ENCODE measurements around the gene KL. TPM values are rescaled to one million over a fixed set of nuclear protein-coding genes. Genes with fewer than 3 reads are reported as not detected.

Gene KL
- total and polyA plus RNA-seq, 10 of the 15 experiments (the other 5 are each of a cell fraction or from before 2014, with no cell fraction given), result 0.08 to 2.1 (median 1.4) TPM

DNA sequence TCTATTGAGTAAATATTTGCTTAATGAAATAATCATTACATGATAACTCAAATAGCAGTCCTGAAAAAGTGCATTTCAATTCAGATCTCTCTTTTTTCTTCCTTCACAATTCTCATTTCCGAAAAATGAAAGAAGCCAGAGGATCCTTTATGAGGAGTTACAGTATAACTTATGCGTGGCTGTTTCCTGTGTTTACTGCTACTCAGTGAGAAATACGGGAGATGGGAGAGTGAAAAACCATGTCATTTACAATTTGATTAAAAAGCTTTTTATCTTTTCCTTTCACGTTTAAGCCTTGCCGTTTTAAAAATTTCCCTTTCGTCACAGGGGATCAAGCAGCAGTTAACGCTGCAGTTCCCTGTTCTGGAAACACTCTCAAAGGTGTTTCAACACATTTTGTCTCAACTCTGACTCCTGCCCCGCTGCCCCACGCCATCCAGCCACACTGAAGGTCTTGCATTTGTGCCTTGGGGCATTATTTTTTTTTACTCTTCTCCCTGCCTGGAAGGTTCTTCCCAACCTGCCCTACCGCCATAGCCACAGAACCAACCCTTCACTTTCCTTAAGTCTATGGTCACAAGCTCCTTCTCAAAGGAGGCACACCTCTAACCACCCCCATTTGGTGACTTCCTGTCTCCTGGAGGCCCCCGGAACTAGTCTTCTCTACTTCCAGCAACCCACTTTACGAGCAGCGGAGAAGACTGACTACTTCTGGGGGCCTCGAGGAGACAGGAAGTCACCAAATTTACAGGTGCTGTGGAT is 17.0 kb downstream of the KL start:
- no TSS peak for BruUV-seq (replicated peaks)
- intact Hi-C loops (cut with micrococcal nuclease; ENCODE audit: unreplicated experiment) (no loop called here), in situ Hi-C loops (cut with MboI) (no loop called here)
- no peaks in the 10 kb centered on the region for H3K79me2 ChIP-seq (ENCODE audit: control insufficient read depth, insufficient read depth, low read length)
- POLR2A ChIA-PET, result no interaction called here
- peak overlapping the region; percentile 66 for H3K4me2 ChIP-seq (ENCODE audit: control insufficient read depth, insufficient read depth)
- H3K9ac ChIP-seq (ENCODE audit: control insufficient read depth, insufficient read depth, low read length), result peak overlapping the region; percentile 28; the same call in 1 of the 2 replicates
- no peaks in the 10 kb centered on the region for H3K27me3 ChIP-seq (replicated peaks in 1 of 2; ENCODE audit: control insufficient read depth in 2 of 2, insufficient read depth in 2 of 2, low read length in 1 of 2)
- H3K27ac ChIP-seq (ENCODE audit: control insufficient read depth, insufficient read depth), result peak overlapping the region; percentile 22
- SMC1A ChIA-PET (ENCODE audit: uncharacterized antibody, unreplicated experiment), result interaction anchor here (1.0 to 1.6 kb wide), 5 partner anchors 16 to 446 kb away, joined by 3 to 4 read pairs (median 3); no protein-coding TSS in a partner anchor
- no peaks in the 10 kb centered on the region for H3K9me3 ChIP-seq (replicated peaks; ENCODE audit: control insufficient read depth, insufficient read depth, low read length)
- no peaks in the 10 kb centered on the region for H3K36me3 ChIP-seq (ENCODE audit: control insufficient read depth in 2 of 2, insufficient read depth in 2 of 2, low read length in 1 of 2)
- no peaks in the 10 kb centered on the region for H3K4me1 ChIP-seq (ENCODE audit: control insufficient read depth, insufficient read depth, low read length)
- peak overlapping the region; percentile 76 for H2AFZ ChIP-seq (ENCODE audit: control insufficient read depth, low read depth, low read length)
- RAD21 ChIA-PET (ENCODE audit: unreplicated experiment), result interaction anchor here (0.6 to 1.5 kb wide), 4 partner anchors 16 to 684 kb away, joined by 3 to 7 read pairs (median 4); no protein-coding TSS in a partner anchor
- H3K4me3 ChIP-seq, result 0 out of 2 replicates have a peak overlapping the region, but pooled peaks have one; percentile 15
- CTCF ChIA-PET, result interaction anchor here (1.0 to 1.3 kb wide), 3 partner anchors 10 to 127 kb away, joined by 3 to 4 read pairs (median 3); no protein-coding TSS in a partner anchor
- DNase-seq (ENCODE audit: low read depth, low spot score) (no peak), ATAC-seq (peak; percentile 58), FAIRE-seq (peak; percentile 35)
- no peaks in the 10 kb centered on the region for H4K20me1 ChIP-seq (ENCODE audit: control insufficient read depth, insufficient read depth)
- WGBS (ENCODE audit: insufficient coverage, insufficient replicate concordance, low lambda C conversion rate, missing lambda C conversion rate), result 22% methylated on average over 14 of the region's 14 CpGs
- TF ChIP-seq ESRRA (IDR thresholded peaks at IDR 0.05; ENCODE audit: low read length) (no peak), CBFB (IDR thresholded peaks at IDR 0.05; ENCODE audit: low read depth) (0 out of 2 replicates have a peak, but pooled peaks have one; percentile 26), RB1 (IDR thresholded peaks at IDR 0.05; ENCODE audit: borderline replicate concordance) (no peak), TARDBP (IDR thresholded peaks at IDR 0.05; ENCODE audit: borderline replicate concordance) (0 out of 2 replicates have a peak, but pooled peaks have one; percentile 18), HDAC6 (IDR thresholded peaks at IDR 0.05; ENCODE audit: unreplicated experiment) (no peak), SP1 (IDR thresholded peaks at IDR 0.05; ENCODE audit: low read depth, low read length) (no peak), TAF1 (IDR thresholded peaks at IDR 0.05; ENCODE audit: borderline replicate concordance, low read depth, low read length) (peak; percentile 46; the same call in 1 of the 2 replicates), SUZ12 (IDR thresholded peaks at IDR 0.05; ENCODE audit: unreplicated experiment) (no peak), YY1 (IDR thresholded peaks at IDR 0.05; ENCODE audit: low read depth, low read length) (0 out of 2 replicates have a peak, but pooled peaks have one; percentile 23), ATF7 (IDR thresholded peaks at IDR 0.05; ENCODE audit: low read depth) (no peak), IKZF1 (conservative IDR thresholded peaks at IDR 0.05) (0 out of 2 replicates have a peak, but pooled peaks have one; percentile 18), NR2C1 (IDR thresholded peaks at IDR 0.05) (peak; percentile 25; the same call in 1 of the 2 replicates), SREBF2 (IDR thresholded peaks at IDR 0.05; ENCODE audit: low read length) (no peak), ETV6 (conservative IDR thresholded peaks at IDR 0.05 in 1 of 2, IDR thresholded peaks at IDR 0.05 in 1 of 2; ENCODE audit: borderline replicate concordance in 1 of 2, low read depth in 1 of 2) (peak in 1 of 2 experiments; percentile 93; a peak in 2 of 4 replicates), SRF (IDR thresholded peaks at IDR 0.05; ENCODE audit: low read depth in 2 of 2, low read length in 2 of 2) (0 out of 4 replicates have a peak, but pooled peaks of 1 of the 2 experiments have one; percentile 46), HCFC1 (IDR thresholded peaks at IDR 0.05; ENCODE audit: low read length) (no peak), ZNF384 (IDR thresholded peaks at IDR 0.05; ENCODE audit: borderline replicate concordance, low read depth, low read length) (no peak), GABPA (IDR thresholded peaks at IDR 0.05; ENCODE audit: low read depth) (peak; percentile 81), CREB1 (IDR thresholded peaks at IDR 0.05; ENCODE audit: low read depth) (peak; percentile 50; the same call in 1 of the 2 replicates), RBBP5 (conservative IDR thresholded peaks at IDR 0.05) (no peak), RUNX3 (IDR thresholded peaks at IDR 0.05; ENCODE audit: low read length) (peak; percentile 50; the same call in 1 of the 2 replicates)
- TF ChIP-seq, protein P1, sequence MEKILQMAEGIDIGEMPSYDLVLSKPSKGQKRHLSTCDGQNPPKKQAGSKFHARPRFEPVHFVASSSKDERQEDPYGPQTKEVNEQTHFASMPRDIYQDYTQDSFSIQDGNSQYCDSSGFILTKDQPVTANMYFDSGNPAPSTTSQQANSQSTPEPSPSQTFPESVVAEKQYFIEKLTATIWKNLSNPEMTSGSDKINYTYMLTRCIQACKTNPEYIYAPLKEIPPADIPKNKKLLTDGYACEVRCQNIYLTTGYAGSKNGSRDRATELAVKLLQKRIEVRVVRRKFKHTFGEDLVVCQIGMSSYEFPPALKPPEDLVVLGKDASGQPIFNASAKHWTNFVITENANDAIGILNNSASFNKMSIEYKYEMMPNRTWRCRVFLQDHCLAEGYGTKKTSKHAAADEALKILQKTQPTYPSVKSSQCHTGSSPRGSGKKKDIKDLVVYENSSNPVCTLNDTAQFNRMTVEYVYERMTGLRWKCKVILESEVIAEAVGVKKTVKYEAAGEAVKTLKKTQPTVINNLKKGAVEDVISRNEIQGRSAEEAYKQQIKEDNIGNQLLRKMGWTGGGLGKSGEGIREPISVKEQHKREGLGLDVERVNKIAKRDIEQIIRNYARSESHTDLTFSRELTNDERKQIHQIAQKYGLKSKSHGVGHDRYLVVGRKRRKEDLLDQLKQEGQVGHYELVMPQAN (conservative IDR thresholded peaks at IDR 0.05), result no peak
- TF ChIP-seq, protein P2, sequence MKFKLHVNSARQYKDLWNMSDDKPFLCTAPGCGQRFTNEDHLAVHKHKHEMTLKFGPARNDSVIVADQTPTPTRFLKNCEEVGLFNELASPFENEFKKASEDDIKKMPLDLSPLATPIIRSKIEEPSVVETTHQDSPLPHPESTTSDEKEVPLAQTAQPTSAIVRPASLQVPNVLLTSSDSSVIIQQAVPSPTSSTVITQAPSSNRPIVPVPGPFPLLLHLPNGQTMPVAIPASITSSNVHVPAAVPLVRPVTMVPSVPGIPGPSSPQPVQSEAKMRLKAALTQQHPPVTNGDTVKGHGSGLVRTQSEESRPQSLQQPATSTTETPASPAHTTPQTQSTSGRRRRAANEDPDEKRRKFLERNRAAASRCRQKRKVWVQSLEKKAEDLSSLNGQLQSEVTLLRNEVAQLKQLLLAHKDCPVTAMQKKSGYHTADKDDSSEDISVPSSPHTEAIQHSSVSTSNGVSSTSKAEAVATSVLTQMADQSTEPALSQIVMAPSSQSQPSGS (IDR thresholded peaks at IDR 0.05; ENCODE audit: low read length), result 0 out of 2 replicates have a peak, but pooled peaks have one; percentile 15

Data from GM12878 (cell line).